ENCODE data around the gene PSMF1. TPM values are rescaled to one million over a fixed set of nuclear protein-coding genes. Genes with fewer than 3 reads are reported as not detected.

PSMF1 gene
- total RNA-seq, 1 experiment from 2014 or later, result 153 TPM

- Histone ChIP-seq H3K79me2 (ENCODE audit: insufficient read depth, low read length) (no peaks in the 10 kb centered on the region), H3K27ac (ENCODE audit: low read depth, low read length) (no peak overlapping the region), H3K4me3 (replicated peaks in 1 of 2; ENCODE audit: low read depth in 1 of 2, low read length in 2 of 2) (no peak overlapping the region), H3K27me3 (ENCODE audit: insufficient read depth, low read length) (no peaks in the 10 kb centered on the region), H3K9ac (ENCODE audit: low read length) (no peak overlapping the region), H3K9me2 (ENCODE audit: insufficient read depth) (no peaks in the 10 kb centered on the region), H2AFZ (ENCODE audit: low read depth, low read length, poor library complexity, severe bottlenecking) (no peak overlapping the region), H4K20me1 (ENCODE audit: insufficient read depth) (no peaks in the 10 kb centered on the region), H3K9me3 (ENCODE audit: control insufficient read depth in 1 of 2, insufficient read depth in 1 of 2, low read depth in 1 of 2, low read length in 2 of 2) (0 out of 4 replicates have a peak, but pooled peaks cover 4 to 5% of the 10 kb centered on the region in 2 experiments), H3K4me1 (ENCODE audit: control insufficient read depth in 1 of 2, insufficient read depth in 2 of 2, low read length in 2 of 2) (no peaks in the 10 kb centered on the region), H3K4me2 (ENCODE audit: low read length) (no peak overlapping the region), H3K36me3 (ENCODE audit: control insufficient read depth in 1 of 2, insufficient read depth in 2 of 2, low read length in 2 of 2) (no peaks in the 10 kb centered on the region)
- CTCF ChIA-PET, result no interaction called here
- BruUV-seq (replicated peaks), result no TSS peak
- intact Hi-C loops (cut with micrococcal nuclease), result loop anchor here (10.0 kb wide), 1 partner anchor 129 kb away; no protein-coding TSS in a partner anchor
- no peak for TF ChIP-seq POLR2AphosphoS5 (IDR thresholded peaks at IDR 0.05; ENCODE audit: low read depth, low read length)
- TF ChIP-seq EGR1 (IDR thresholded peaks at IDR 0.05; ENCODE audit: low read depth), result no peak
- no peak for TF ChIP-seq SRF (IDR thresholded peaks at IDR 0.05; ENCODE audit: low read depth)
- no peak for TF ChIP-seq FOSL1 (IDR thresholded peaks at IDR 0.05; ENCODE audit: low read depth)
- no peak for TF ChIP-seq RAD21 (IDR thresholded peaks at IDR 0.05; ENCODE audit: low read depth)
- no peak for TF ChIP-seq REST (IDR thresholded peaks at IDR 0.05; ENCODE audit: low read depth)
- TF ChIP-seq POLR2A (IDR thresholded peaks at IDR 0.05; ENCODE audit: borderline replicate concordance, extremely low read depth, insufficient read depth, insufficient read length), result no peak
- TF ChIP-seq SIN3A (IDR thresholded peaks at IDR 0.05; ENCODE audit: low read depth), result no peak
- no peak for TF ChIP-seq EZH2phosphoT487 (IDR thresholded peaks at IDR 0.05; ENCODE audit: borderline replicate concordance)
- TF ChIP-seq MAX (IDR thresholded peaks at IDR 0.05), result no peak
- no peak for TF ChIP-seq TCF7L2 (IDR thresholded peaks at IDR 0.05; ENCODE audit: borderline replicate concordance, extremely low read depth, insufficient read depth, insufficient read length)
- no peak for TF ChIP-seq ELF1 (IDR thresholded peaks at IDR 0.05; ENCODE audit: borderline replicate concordance, low read depth)
- no peak for TF ChIP-seq YY1 (IDR thresholded peaks at IDR 0.05; ENCODE audit: extremely low read depth, insufficient replicate concordance, low read depth, low read length)
- TF ChIP-seq EZH2 (IDR thresholded peaks at IDR 0.05), result no peak
- TF ChIP-seq, protein P1, sequence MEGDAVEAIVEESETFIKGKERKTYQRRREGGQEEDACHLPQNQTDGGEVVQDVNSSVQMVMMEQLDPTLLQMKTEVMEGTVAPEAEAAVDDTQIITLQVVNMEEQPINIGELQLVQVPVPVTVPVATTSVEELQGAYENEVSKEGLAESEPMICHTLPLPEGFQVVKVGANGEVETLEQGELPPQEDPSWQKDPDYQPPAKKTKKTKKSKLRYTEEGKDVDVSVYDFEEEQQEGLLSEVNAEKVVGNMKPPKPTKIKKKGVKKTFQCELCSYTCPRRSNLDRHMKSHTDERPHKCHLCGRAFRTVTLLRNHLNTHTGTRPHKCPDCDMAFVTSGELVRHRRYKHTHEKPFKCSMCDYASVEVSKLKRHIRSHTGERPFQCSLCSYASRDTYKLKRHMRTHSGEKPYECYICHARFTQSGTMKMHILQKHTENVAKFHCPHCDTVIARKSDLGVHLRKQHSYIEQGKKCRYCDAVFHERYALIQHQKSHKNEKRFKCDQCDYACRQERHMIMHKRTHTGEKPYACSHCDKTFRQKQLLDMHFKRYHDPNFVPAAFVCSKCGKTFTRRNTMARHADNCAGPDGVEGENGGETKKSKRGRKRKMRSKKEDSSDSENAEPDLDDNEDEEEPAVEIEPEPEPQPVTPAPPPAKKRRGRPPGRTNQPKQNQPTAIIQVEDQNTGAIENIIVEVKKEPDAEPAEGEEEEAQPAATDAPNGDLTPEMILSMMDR (IDR thresholded peaks at IDR 0.05 in 2 of 3, conservative IDR thresholded peaks at IDR 0.05 in 1 of 3; ENCODE audit: borderline replicate concordance in 1 of 3, insufficient read depth in 1 of 3, low read depth in 2 of 3, low read length in 2 of 3), result no peak
- TF ChIP-seq SP1 (IDR thresholded peaks at IDR 0.05; ENCODE audit: low read depth), result no peak
- TF ChIP-seq, protein P2, sequence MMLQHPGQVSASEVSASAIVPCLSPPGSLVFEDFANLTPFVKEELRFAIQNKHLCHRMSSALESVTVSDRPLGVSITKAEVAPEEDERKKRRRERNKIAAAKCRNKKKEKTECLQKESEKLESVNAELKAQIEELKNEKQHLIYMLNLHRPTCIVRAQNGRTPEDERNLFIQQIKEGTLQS (IDR thresholded peaks at IDR 0.05), result no peak
- no peak for TF ChIP-seq ZFX (IDR thresholded peaks at IDR 0.05)
- no peak for TF ChIP-seq ZNF274 (IDR thresholded peaks at IDR 0.05; ENCODE audit: low read depth, low read length)
- RAD21 ChIA-PET (ENCODE audit: low non-redundant PET in 1 of 2, low total read pairs in 2 of 2, uncharacterized antibody in 2 of 2, unreplicated experiment in 2 of 2), result no interaction called here
- DNase-seq (ENCODE audit: low read depth, low spot score), result no peak
- no peak for ATAC-seq
- POLR2A ChIA-PET, result no interaction called here
Measured at GRCh38 chr20:1103751-1104150, 14.7 kb upstream of the PSMF1 start.
